ENCODE measurements around the gene ATG7.

ATG7 gene

DNA sequence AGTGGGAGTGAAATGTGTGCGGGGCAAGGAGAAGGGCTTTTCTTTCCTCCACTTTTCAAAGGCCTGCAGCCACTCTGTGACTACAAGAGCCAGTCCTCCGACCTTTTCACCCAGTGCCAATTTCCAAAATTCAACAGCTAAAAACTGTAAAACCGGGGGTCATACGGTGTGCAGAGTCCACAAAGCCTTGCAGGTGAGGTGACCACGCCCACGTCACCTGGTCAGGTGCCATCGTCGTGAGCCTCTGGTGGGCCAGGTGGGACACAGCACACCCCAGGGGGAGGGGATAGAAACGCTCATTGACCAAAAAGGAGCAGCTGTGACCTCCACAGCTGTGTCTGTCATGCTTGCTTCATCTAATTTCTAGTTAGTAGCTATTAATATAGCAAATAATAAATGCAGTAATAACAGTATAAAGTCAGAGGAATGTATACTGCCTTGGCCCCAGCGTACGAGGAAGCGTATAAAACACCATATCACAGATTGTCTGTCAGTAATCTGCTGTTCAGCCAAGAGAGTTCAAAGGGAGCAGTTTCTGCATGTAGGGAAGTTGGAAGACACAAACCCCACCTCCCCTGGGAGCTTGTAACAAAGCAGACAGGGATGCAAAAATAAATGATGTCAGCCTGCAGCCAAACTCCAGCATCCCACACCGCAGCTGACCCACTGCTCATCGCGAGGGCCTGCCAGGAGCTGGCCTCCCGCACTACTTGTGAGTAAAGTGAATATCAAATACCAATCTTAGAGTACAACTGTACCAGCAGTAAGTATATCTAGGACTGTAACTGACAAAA lies 284.9 kb downstream of the ATG7 start:
- no peak for FAIRE-seq

DNA sequence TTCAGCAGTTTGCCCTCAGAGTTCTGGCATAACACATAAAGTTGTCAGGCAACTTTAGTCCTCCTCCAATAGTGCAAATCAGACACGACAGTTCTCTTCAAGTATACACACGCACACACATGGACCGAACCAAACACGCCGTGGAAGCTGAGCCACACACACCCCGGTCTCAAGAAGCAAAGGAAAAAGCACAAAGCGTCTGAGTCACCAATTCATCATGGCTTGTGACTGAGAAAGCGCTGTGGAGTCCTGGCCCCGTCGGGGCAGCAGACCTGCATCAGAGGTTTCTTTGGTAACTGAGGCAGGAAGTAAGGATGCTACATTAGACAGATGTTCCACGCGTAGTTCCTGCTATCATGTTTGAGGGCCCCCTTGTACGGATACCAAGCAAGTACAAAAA lies 285.8 kb downstream of the ATG7 start:
- no peak for FAIRE-seq

DNA sequence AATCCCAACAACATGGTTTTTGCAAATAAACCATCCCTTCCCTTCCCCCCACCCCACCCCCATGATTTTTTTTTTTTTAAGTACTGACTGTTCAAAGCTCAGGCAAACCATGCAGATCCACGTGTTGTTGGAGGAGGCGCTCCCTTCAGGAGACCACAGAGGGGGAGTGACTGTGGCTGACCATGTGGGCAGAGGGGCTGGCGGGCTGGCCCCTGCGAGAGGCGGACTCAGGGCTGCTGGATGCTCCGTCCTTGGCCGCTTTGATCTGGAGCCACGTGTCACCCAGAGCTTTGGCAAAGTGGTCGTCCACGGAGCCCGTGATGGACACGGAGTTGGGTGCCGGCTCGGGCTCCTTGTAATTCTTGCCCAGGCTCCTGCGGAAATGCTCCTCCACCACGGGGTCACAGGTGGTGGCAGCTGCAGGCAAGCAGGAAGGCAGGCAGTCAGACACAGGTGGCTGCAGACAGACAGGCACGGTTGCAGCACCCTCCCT lies 286.3 kb downstream of the ATG7 start:
- FAIRE-seq: no peak

DNA sequence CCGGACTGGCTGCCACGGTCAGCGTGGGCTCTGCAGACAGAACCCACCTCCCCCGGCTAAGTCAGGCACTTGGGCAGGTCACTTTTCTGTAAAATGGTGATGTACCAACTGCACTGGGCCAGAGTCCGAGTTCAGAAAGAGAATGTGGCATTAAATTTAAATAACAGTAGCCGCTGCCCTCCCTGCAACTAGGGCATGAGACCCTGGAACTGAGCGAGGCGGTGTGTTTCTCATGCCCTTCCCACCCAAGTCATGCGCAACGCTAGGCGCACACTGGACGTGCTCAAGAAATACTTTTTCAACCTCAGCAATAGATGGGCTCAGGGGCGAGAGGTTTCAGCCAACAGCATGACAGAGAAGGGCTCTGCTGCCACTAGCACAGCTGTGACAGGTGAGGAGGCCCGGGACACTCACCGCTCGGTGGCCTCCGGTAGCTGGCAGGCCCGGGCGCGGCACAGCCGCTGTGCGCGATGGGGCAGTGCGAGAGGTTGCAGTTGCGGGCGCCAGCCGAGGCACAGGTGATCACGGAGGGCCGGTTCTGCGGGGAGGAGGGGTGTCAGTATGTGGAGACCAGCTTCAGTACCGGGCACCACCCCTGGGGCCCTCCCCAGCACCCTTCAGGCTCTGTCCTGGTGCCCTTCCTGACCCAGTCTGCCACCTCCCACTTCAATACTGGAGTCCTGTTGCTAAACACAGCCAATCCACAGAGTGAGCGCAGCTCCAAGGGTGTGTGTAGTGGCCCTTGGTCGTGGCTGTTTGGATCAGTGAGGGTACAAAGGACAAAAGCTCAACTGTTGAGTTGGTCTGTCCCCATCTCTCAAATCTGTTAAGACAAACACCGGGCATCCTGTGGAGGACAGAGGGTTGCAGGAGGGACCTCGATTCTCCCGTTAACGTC lies 287.0 kb downstream of the ATG7 start:
- no peak for FAIRE-seq

DNA sequence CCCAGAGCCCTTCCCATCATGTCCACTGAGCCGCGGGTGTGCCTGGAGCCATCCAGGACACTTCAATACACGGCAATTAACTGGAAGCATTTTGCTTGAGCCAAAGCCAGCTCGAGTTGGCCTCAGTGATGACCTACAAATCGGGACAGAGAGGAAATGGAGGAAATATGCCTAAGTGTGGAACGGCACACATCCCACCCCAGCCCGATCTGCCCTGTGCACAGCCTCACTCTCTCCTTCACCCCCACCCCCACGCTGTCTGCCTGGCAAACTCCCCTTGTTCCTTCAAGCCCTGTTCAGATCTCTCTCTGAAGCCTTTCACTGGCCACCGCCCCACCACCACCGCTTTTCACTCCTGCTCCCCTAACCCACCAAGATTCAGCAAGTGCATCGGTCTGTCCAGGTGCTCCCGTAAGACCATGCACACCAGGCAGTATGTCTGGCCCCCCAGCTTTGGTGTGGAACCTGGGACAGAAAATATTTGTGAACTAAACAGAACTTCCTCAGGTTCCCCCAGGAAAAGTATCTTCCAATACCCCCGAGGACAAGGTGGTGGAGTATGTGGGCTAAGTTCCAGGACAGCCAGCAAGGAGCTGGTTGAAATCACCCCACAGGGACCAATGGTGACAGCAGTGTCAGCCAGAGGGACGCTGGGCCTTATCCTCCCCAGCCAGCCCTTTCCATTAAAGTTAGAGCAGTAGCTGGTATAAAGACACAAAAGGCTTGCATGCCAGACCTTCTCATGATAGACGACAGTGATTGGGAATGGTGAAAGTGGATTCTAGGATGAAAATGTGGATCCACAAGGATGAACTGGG lies 287.8 kb downstream of the ATG7 start:
- FAIRE-seq: no peak

DNA sequence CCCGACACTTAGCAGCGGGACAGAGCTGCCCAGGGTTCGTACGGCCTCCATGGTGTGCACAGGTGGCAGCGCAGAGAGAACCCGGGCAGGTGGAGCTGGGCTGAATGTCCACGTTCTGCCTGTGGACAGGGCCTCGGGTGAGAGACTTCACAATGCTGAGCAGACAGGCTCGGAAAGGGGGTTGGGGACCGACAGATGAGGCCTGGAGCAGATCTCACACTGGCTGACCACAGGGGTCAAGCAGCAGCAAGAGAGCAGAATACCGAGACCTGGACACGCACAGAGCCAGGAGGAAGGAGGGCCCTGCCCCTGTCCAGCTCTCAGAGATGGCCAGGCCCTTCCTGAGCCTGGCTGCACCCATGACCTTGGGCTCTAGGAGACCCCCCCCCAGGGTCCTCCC lies 288.5 kb downstream of the ATG7 start:
- no peak for FAIRE-seq

DNA sequence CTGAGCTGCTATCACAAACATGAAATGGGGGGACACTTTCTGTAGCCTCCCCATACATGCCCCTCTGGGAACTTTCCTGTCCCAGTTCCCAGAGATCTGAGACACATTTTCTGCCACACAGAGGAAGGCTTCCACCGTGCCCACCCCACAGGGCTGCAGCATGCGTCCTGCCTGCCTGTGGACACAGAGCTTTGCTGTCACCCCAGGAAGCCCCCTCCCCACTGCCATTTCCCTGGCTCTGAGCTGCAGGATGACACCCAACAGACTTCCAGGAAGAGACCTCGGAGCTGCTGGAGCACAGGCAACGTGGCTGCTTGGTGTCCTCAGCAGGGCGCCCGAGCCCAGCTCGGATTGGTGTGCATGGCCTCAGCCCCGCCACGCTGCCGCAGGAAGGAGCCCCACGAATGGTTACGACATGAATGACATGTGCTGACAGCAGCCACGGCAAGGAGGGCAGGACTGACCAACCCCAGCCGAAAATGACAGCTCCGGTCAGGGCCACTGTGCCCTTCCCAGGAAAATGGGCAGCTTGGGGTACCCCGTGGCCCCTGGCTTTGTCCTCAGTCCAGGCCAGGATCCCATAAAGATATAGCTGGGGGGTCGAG lies 290.2 kb downstream of the ATG7 start:
- FAIRE-seq: no peak

DNA sequence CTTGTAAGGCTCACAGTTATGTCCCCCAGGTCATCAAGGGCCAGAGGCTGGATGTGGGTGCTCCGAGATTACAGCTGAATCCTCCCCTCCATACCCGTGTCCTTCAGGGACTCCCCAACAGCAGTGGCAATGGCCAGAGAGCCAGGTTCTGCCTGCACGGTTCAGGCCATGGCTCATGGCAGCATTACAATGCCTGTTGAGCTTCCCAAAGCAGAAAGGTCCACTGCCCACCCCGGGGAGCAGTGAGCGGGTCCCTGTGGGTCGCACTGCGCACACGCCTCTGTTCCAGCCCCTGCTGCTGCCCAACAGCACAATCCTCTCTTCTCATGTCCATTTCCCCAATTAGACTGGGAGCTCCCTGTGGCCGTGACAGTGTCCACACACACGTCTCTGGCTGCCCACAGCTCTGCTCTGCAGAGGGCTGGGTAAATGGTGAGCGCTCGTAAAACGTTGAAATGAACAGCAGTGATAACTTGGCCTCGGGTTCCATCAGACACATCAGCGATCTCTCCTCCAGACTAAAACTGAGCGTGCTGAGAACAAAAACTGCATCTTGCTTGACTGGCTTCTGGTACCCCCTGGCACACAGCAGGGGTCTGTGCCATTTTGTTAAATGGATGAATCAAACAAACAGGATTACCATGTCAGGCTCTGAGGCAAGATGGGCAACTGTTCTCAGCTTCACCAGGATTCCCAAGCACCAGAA lies 291.1 kb downstream of the ATG7 start:
- no peak for FAIRE-seq

DNA sequence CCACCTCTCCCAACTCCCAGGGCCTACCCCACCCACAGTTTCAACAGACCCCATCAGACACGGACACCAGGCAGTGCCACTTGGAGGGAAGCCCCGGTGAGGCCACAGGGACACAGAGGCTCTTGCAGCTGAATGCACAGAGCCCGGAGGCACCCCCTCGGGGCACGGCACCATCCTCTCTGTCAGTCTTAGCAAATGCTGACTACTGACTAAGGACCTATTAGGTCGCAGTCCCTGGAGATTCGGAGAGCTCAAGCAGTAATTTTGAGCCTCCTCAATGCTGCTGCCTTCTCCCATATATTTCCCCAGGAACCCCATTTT lies 291.6 kb downstream of the ATG7 start:
- FAIRE-seq: no peak

DNA sequence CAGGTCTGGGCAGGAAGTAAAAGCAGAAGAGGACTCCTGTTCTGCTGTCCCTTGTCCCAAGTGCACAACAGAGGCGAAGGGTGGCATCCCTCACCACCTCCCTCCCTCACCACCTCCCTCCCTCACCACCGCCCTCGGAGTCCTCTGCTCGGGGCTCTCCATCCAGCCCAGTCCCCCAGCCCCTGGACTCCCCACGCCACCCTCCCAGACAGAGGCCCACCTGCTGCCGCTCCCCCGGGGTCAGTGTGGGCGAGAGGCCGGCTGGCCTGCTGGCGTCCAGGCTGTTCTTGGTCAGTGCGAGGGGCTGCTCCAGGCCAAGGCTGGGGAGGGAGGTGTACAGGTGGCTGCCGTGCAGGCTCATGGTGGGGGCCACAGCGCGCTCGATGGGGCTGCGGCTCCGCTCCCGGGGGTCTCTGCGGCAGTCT lies 292.4 kb downstream of the ATG7 start:
- no peak for FAIRE-seq

DNA sequence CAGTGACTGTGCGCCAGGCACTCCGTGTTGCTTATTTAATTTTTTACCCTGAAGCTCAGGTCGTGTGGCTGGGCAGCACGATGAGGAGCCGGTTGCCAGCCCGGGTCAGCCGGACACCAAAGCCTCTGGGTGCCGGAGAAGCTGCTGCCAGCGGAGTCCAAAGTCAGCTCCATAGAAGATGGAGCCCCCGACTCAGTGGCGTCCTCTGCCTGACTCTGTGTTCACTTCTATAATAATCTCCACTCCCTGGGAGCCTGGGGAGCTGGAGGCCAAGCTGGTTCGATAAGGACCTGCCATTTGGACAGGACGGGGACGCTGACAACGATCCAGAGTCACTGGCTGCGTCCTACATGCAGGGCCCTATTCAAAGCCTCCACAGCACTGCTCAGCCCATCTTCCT lies 292.9 kb downstream of the ATG7 start:
- FAIRE-seq: no peak

DNA sequence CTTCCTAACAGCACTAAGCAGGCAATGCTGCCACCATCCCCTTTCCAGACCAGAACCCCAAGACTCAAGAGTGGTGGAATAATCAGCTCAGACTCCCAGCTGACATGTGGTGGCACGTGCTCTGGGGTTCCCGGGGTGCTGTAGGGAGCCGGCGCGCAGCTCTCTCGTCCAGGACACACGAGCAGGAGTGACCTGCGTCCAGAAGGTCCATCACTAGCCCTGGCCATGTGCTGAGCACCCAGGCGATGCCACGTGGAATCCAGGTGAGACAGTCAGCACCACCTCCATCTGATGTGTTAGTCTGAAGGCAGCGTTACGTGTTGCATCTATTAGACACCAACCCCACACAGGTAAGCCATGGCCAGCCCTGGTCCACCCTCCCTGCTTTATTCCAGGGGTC lies 293.3 kb downstream of the ATG7 start:
- no peak for FAIRE-seq

DNA sequence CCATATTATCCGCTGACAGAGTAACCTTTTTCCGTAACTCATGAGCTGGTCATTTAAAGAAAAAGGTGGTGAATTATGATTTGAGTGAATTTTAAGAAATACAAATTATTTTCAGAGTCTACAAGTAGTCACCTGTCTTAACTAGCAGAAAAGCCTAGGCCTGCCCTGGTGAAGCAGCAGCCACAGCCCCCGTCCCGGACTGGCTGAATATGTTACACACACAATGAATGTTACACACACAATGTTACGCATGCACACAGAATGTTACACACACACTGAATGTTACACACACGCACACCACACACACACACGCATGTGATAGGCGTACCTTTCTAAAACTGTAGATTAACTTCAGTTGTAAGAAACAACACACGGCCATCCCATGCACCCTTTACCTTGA lies 293.7 kb downstream of the ATG7 start:
- FAIRE-seq: no peak

DNA sequence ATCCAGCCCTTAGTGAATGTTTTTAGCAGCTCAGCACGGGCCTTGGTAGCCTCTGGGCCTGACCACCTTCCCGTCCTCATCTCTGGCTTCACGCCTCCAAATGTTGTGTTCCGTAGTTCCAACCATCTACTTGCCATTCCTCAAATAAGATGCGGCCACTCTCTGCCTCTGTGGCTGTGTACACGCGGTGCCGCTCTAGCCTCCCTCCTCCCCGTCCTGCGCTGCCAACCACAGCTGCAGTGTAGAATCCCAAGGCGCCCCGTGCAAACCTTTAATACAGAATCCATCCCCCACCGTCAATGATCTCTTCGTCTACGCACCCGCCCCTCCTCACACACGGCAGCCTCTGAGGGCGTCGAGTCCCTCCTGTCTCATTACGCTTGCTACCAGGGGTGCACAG lies 294.3 kb downstream of the ATG7 start:
- FAIRE-seq: no peak

DNA sequence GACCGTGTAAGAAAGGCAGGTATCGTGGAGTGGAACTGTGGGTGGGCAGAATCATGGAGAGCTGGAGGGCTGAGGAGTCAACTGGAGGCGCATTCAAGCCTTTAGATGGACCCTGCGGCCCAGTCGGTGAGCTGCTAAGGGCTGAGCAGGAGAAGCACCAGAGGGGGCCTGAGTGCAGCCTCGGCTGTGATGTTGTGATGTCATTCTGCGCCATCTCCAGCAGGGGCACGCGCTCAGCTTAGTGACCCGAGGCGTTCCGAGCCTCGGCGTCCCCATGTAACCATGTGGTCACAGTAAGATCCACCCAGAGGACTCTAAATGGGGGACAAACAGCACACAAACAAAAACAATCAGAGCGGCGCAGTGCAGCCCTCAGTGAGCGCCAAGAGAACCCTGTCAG lies 294.7 kb downstream of the ATG7 start:
- no peak for FAIRE-seq

DNA sequence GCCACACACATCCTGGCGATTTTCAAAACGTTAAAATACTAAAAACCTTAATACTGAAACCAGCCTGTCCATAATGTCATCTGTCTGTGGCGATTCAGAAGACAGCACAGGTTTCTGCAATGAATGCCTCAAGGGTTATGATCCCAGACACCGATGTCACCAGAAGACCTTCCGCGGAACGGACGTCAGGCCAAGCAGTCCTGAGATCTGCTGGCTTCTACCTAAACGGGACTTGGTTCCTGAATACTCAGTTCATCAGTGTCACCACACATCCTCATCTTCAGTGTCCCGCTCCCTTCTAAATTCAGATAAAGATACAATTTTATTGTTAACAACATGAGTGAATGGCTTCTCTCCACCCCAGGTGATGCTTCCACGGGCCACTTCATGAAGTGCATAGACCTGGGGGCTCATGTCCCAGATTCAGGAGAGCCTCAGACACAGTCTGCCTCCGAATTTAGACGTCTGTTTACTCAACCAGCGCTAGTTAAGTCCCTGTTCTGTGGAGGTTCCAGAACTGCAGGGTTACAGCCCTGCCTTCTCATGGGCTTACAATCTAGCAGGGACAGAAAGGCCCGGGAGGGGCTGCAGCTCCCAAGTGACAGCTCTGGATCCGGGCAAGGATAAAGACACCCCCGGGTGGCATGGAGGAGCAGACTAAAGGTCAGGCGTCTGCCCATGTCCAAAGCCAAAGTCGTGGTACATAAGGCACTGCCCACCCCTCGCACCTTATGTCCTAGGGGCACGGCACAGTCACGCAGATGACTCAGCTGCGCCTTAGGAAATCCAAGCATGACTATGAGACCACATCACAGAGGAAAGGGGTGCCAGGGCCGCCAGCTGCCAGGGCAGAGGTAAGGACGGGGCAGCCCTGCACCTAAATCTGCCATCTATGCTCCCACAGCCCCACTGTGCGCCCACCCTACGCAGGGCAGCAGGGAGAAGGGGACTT lies 295.6 kb downstream of the ATG7 start:
- no peak for FAIRE-seq

DNA sequence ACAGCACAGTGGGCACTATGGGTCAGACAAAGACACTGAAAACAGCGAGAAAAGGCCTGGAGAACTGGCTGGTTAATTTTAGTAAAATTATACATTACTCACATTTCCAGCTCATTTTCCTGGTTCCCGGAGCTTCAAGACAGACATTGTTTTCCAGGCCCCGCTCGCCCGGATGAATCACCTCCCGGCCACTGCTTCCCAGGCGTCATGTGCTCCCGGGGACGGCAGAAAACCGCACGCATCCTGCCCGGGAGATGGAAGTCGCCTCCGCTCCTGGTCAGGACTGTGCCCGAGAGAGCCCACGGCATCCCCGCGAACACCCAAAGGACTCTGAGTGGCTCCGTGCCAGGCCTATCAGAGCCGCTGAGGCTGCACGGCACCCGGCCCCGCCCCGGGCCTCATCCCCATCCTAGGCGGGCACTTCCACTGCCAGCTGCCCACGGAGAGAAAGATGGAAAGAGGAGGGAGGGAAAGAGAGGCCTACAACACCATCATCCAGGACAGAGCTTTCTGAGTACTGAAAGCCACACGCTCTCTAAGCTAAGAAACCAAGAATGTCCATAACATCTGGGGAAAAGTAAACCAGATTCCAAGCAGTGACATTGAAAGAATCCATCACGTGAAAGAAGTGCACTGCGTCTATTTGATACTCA lies 296.4 kb downstream of the ATG7 start:
- no peak for FAIRE-seq

DNA sequence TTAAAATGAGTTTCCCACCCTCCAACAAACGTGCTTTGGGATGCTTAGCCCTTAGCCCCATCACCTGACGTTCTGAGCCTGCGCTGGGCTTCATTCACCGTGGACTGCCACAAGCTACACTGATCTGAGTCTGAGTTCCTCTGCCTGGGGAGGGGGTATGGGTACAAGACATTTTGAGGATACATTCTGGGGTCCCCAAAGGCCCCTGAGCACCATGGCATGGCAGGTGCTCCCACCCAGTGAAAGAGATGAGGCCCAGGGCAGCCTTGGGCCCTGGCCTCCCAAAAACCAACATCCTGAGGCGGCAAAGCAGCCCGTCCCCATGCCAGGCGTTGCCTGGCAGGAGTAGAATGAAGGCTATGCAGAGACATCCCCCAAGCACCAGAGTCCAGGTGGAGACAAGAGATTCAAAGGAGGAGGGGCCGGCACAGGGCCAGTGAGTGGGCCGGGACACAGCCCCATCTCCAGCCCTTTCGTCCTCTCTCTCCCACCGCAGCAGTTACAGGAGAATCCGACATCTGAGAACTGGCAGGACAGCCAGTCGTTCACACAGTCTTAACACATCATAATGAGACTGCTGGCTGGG lies 297.1 kb downstream of the ATG7 start:
- FAIRE-seq: no peak

DNA sequence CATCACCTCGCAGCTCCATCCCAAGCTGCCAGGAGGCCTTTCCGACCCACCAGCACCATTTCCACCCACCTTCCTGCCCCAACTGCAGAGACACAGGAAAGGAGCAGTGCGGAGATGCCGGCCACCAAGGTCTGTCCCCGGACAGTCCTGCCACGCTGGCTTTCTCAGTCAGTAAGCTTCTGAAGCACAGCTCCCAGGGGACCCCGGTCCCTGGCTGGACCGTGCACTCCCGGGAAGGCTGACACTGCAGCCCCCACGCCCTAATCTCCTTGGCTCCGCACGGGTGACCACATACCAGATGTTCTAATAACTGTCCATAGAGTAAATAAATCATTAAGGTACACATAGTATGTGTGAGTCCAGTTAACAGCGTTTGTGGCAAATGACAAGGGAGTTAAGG lies 298.1 kb downstream of the ATG7 start:
- FAIRE-seq: no peak
